Ovary (tissue), 9 donors: ENCODE measurements around the gene STEAP1B. TPM values are rescaled to one million over a fixed set of nuclear protein-coding genes. Genes with fewer than 3 reads are reported as not detected.

Experiments used
- DNase-seq, 5 donors: peaks; one replicate each; pipeline ENCODE4 v3.0.0-alpha.2; 2019 to 2020
- H3K27ac ChIP-seq, 2 donors: fragments of 200-600 bp; one replicate each; pipeline versions ENCODE4 v1.5.1 to v1.8.0; 2019 to 2022
- H3K27me3 ChIP-seq: fragments of 200-600 bp; one replicate; pipeline ENCODE4 v1.8.0; 2022
- H3K36me3 ChIP-seq: fragments of 200-600 bp; sonication (generic); one replicate; pipeline ENCODE4 v1.5.1; 2019
- H3K4me1 ChIP-seq: one replicate; pipeline ENCODE4 v1.8.1; 2013; ENCODE audit warnings: mild to moderate bottlenecking, moderate library complexity; ENCODE audit not compliant: insufficient read depth
- H3K4me3 ChIP-seq: fragments of 200-600 bp; sonication (generic); one replicate; pipeline ENCODE4 v1.5.1; 2017
- H3K9me3 ChIP-seq, 2 donors: fragments of 200-600 bp in 1 of 2; sonication (generic) in 1 of 2; one replicate each; pipeline versions ENCODE4 v1.5.1 to v1.8.1; 2013 to 2019; ENCODE audit warnings: mild to moderate bottlenecking in 1 of 2, moderate library complexity in 1 of 2
- EP300 ChIP-seq: sonication (generic); formaldehyde crosslinking; IDR thresholded peaks from one replicate; pipeline ENCODE4 v1.6.1; 2017; ENCODE audit warnings: antibody characterized with exemption
- POLR2A ChIP-seq: fragments of 450-650 bp; IDR thresholded peaks from one replicate; pipeline ENCODE4 v1.6.1; 2017; ENCODE audit warnings: antibody characterized with exemption, mild to moderate bottlenecking, moderate library complexity
- WGBS, 3 donors: extraction: QIAGEN DNeasy Blood & Tissue Kit in 1 of 3; methylation state at CpG; one replicate each; pipeline versions ENCODE4 v1.1.5 to v1.1.7; 2013 to 2017; 5-methylcytosine and 5-hydroxymethylcytosine counted together
- intact Hi-C, 4 donors: fragments of 100-400 bp; cut with DNase I; formaldehyde crosslinking; loops; one replicate each; pipeline versions ENCODE4 v1.11.0 to v1.15.1; 2022 to 2023
- polyA plus RNA-seq, 2 donors: library from polyadenylated mRNA; stranded (reverse); fragments of 200-250 nt in 1 of 2; fragments of 350-450 nt in 1 of 2; fragmentation: Illumina TruSeq in 1 of 2; extraction: RNeasy Lipid Tissue Mini Kit (QIAGEN cat#74804) in 1 of 2; gene quantifications; one replicate each; pipeline ENCODE4 v1.2.3, GENCODE V29; 2013 to 2014
- total RNA-seq, 7 donors: library from RNA; depleted of rRNA in 2 of 7; stranded (reverse); fragments of >200 nt in 2 of 7; fragmentation: NEBNext Ultra II Directional in 3 of 7; extraction: Animal tissue kit (Norgen Biotek cat#: 25700) in 3 of 7; gene quantifications; one replicate each; pipeline versions ENCODE4 v1.1.0 to v1.2.4, GENCODE V29; 2016 to 2023
- TF ChIP-seq, protein P1 (sequence below), 3 donors: fragments of 450-650 bp in 2 of 3; fragments of 200-600 bp in 1 of 3; IDR thresholded peaks; one replicate each; pipeline versions ENCODE4 v1.5.1 to v1.8.0; 2016 to 2022; ENCODE audit warnings: antibody characterized with exemption in 3 of 3, mild to moderate bottlenecking in 1 of 3
- donor health status: DM: no; HTN: no; CAD: no; lungs with moderate emphysema.
- donor health status: DM: no; HTN: no; CAD: no.
- donor health status: Bipolar disorder and iron deficiency.
- donor health status: DM: yes; HTN: yes; CAD: no.
- donor health status: DM: no; HTN: no; CAD: no.
- donor health status: DM: yes; HTN: yes; CAD: no.

The STEAP1B gene
- total and polyA plus RNA-seq, 9 donors = 0.25 to 0.78 (median 0.37) TPM; not detected in 1

DNA sequence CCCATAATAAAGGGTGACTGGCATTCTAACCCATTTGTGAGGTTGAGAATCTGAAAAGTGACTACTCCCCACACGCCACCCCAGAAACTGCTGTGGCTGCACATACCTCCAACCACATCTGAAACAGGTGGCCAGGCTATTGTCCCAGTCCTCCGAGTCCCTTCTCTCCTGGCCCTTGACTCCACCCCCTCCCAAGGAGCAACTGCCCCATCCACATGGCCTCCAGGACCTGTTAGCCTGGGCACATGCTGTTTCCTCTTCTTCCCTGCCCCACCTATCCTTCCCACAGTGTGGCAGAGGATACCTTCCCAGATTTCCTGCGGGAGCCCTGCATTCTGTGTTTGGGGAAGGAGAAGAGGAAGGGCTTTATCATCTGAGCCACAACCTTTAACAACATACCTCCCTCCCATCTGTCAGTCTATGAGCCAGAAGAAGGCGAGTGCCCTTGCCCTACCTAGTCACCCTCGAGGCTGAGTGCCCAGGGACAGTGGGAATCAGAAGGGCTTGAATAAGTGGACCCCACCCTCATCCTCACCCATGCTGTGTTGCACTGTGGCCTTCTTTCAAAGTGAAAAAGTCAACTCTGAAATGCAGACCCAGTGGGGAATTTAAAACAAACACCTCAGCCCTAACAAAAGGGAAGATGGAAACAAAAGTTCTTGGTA is 11.9 kb downstream of the STEAP1B start:
- H3K9me3 ChIP-seq = no peaks in the 10 kb centered on the region
- DNase-seq = no peak
- TF ChIP-seq, protein P1, sequence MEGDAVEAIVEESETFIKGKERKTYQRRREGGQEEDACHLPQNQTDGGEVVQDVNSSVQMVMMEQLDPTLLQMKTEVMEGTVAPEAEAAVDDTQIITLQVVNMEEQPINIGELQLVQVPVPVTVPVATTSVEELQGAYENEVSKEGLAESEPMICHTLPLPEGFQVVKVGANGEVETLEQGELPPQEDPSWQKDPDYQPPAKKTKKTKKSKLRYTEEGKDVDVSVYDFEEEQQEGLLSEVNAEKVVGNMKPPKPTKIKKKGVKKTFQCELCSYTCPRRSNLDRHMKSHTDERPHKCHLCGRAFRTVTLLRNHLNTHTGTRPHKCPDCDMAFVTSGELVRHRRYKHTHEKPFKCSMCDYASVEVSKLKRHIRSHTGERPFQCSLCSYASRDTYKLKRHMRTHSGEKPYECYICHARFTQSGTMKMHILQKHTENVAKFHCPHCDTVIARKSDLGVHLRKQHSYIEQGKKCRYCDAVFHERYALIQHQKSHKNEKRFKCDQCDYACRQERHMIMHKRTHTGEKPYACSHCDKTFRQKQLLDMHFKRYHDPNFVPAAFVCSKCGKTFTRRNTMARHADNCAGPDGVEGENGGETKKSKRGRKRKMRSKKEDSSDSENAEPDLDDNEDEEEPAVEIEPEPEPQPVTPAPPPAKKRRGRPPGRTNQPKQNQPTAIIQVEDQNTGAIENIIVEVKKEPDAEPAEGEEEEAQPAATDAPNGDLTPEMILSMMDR (IDR thresholded peaks at IDR 0.05) = no peak
- H3K4me3 ChIP-seq = no peak overlapping the region
- no peak overlapping the region for H3K27ac ChIP-seq
- H3K27me3 ChIP-seq = no peaks in the 10 kb centered on the region
- no peaks in the 10 kb centered on the region for H3K36me3 ChIP-seq
- WGBS, 3 donors = 74 to 85% (median 79%) methylated on average over 5 of the region's 5 CpGs
- no peaks in the 10 kb centered on the region for H3K4me1 ChIP-seq
- intact Hi-C loops = loop anchor here (2.0 to 5.0 kb wide), 3 partner anchors 376 to 381 kb away; no protein-coding TSS in a partner anchor

DNA sequence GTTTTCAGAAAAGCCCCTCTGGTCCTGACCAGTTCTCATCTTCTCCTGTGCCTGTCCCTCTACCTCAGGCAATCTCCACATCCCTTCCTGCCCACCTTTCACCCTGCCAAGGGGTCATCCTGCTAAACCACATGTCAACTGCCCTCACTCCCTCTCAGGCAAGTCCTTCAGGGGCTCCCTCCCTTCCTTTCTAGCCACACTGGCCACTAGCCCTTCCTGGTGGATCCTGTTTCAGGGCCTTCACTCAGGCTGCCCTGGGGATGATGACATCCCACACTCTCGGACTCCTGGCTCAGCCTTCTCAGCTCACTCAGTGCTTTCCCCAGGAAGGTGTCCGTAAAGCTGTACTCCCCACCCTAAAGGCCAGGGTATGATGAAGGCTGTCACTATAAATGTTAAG is 13.4 kb downstream of the STEAP1B start:
- 79 to 93% (median 92%) methylated on average over 2 of the region's 2 CpGs for WGBS, 3 donors
- H3K27ac ChIP-seq = no peak overlapping the region
- H3K27me3 ChIP-seq = no peaks in the 10 kb centered on the region
- TF ChIP-seq, protein P1 (IDR thresholded peaks at IDR 0.05) = no peak
- TF ChIP-seq EP300 (no peak), POLR2A (no peak)
- H3K9me3 ChIP-seq = no peaks in the 10 kb centered on the region
- intact Hi-C loops = loop anchor here in 2 of 4 donors (5.0 kb wide), 2 partner anchors 374 to 379 kb away; no protein-coding TSS in a partner anchor
- H3K4me1 ChIP-seq = no peaks in the 10 kb centered on the region
- no peak overlapping the region for H3K4me3 ChIP-seq
- no peaks in the 10 kb centered on the region for H3K36me3 ChIP-seq
- DNase-seq = no peak

DNA sequence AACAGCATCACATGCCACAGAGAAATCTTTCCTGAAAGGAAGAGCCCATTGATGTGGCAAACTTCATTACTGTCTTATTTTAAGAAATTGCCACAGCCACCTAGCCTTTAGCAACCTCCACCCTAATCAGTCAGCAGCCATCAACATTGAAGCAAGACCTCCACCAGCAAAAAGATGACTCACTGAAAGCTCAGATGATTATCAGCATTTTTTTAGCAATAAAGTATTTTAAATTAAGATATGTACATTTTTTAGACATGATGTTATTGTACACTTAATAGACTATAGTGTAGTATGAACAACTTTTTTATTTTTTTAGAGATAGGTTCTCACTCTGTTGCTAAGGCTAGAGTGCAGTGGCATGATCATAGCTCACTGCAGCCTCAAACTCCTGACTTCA is 14.8 kb downstream of the STEAP1B start:
- intact Hi-C loops = loop anchor here in 2 of 4 donors (5.0 kb wide), 2 partner anchors 373 to 378 kb away; no protein-coding TSS in a partner anchor
- no peaks in the 10 kb centered on the region for H3K27me3 ChIP-seq

DNA sequence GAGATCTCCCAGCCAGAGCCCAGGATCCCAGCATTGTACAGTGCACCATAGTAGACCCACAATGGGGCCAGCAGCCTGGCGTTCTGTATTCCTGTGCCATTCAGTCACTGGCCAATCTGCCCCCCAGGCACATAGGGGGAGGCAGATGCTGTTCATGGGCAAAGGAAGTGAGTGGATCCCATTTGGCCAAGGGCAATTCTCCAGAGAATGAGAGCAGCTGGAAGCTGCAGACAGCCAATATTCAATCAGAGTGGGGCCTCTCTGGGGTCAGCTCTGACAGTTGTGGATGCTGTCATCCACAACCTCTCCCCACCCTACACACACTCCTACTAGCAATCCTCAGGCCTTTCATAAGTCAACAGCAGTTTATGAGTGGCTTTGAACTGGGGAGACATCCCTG is 17.5 kb downstream of the STEAP1B start:
- intact Hi-C loops = no loop called here
- Histone ChIP-seq H3K9me3 (no peaks in the 10 kb centered on the region), H3K27ac (no peak overlapping the region), H3K36me3 (no peaks in the 10 kb centered on the region), H3K4me3 (no peak overlapping the region), H3K4me1 (no peaks in the 10 kb centered on the region), H3K27me3 (no peaks in the 10 kb centered on the region)
- no peak for DNase-seq
- 57% methylated on average over 1 of the region's 1 CpG for WGBS, 3 donors
- TF ChIP-seq, protein P1 (IDR thresholded peaks at IDR 0.05) = no peak
- no peak for TF ChIP-seq POLR2A
- no peak for TF ChIP-seq EP300

More for the DNA sequence above, 14.8 kb downstream of the STEAP1B start:
- TF ChIP-seq EP300 (no peak), POLR2A (no peak)
- TF ChIP-seq, protein P1 (IDR thresholded peaks at IDR 0.05) = no peak
- Histone ChIP-seq H3K9me3 (no peaks in the 10 kb centered on the region), H3K36me3 (no peaks in the 10 kb centered on the region), H3K27ac (no peak overlapping the region), H3K4me1 (no peaks in the 10 kb centered on the region), H3K4me3 (no peak overlapping the region)
- no peak for DNase-seq
